Skeletal muscle cell (primary cell): ENCODE data around the gene CHST15.
"Not testable (repeated sequence)": the region's sequence is repeated elsewhere in the genome, so short reads cannot be mapped to it uniquely, and the experiment has no call there.

Source experiments
- DNase-seq: peaks from one replicate; pipeline ENCODE4 v3.0.0-alpha.2; 2010; ENCODE audit warnings: low read depth
- H3K4me3 ChIP-seq: 2 replicates; pipeline ENCODE4 v1.5.1; 2011; ENCODE audit warnings: low read depth, mild to moderate bottlenecking, control low read depth, low read length, moderate library complexity

CHST15 gene

GRCh38 chr10:124104011-124104627 is 10.7 kb upstream of the CHST15 start:
- no peak for DNase-seq

GRCh38 chr10:124101351-124101750 is 8.0 kb upstream of the CHST15 start:
- no peak for DNase-seq
- no peak overlapping the region for H3K4me3 ChIP-seq

More at GRCh38 chr10:124104011-124104627, 10.7 kb upstream of the CHST15 start:
- no peak overlapping the region for H3K4me3 ChIP-seq

- not testable (repeated sequence) for DNase-seq, H3K4me3 ChIP-seq
Observed at GRCh38 chr10:124100651-124101050, 7.3 kb upstream of the CHST15 start.

GRCh38 chr10:124100124-124100523 is 6.7 kb upstream of the CHST15 start:
- H3K4me3 ChIP-seq = no peak overlapping the region
- DNase-seq = no peak

- DNase-seq = no peak
- H3K4me3 ChIP-seq = no peak overlapping the region
Observed at GRCh38 chr10:124099604-124100003, 6.2 kb upstream of the CHST15 start.

GRCh38 chr10:124098575-124098974 is 5.2 kb upstream of the CHST15 start:
- H3K4me3 ChIP-seq = no peak overlapping the region
- DNase-seq = no peak

GRCh38 chr10:124097883-124098282 is 4.5 kb upstream of the CHST15 start:
- no peak for DNase-seq
- H3K4me3 ChIP-seq = no peak overlapping the region

GRCh38 chr10:124096494-124096893 is 3.1 kb upstream of the CHST15 start:
- DNase-seq = no peak
- H3K4me3 ChIP-seq = no peak overlapping the region

GRCh38 chr10:124095801-124096200 is 2.4 kb upstream of the CHST15 start:
- not testable (repeated sequence) for DNase-seq, H3K4me3 ChIP-seq

GRCh38 chr10:124095096-124095495 is 1.7 kb upstream of the CHST15 start:
- H3K4me3 ChIP-seq = no peak overlapping the region
- DNase-seq = no peak

GRCh38 chr10:124094419-124094785 is 1.0 kb upstream of the CHST15 start:
- no peak for DNase-seq

GRCh38 chr10:124093774-124094418 is 498 bp upstream of the CHST15 start:
- not testable (repeated sequence) for DNase-seq
- peak overlapping the region; percentile 49 for H3K4me3 ChIP-seq

More at GRCh38 chr10:124094419-124094785, 1.0 kb upstream of the CHST15 start:
- H3K4me3 ChIP-seq = no peak overlapping the region

GRCh38 chr10:124092250-124092859 is 1.0 kb downstream of the CHST15 start:
- H3K4me3 ChIP-seq = peak overlapping the region; percentile 50
- DNase-seq = no peak

- H3K4me3 ChIP-seq = peak overlapping the region; percentile 43
- DNase-seq = no peak
Observed at GRCh38 chr10:124091646-124092249, 1.6 kb downstream of the CHST15 start.

- no peak for DNase-seq
- H3K4me3 ChIP-seq = no peak overlapping the region
Observed at GRCh38 chr10:124090601-124091209, 2.7 kb downstream of the CHST15 start.

GRCh38 chr10:124089859-124090258 is 3.5 kb downstream of the CHST15 start:
- no peak for DNase-seq

GRCh38 chr10:124088915-124089314 is 4.5 kb downstream of the CHST15 start:
- H3K4me3 ChIP-seq = no peak overlapping the region
- no peak for DNase-seq

More at GRCh38 chr10:124089859-124090258, 3.5 kb downstream of the CHST15 start:
- no peak overlapping the region for H3K4me3 ChIP-seq

- H3K4me3 ChIP-seq = no peak overlapping the region
- DNase-seq = no peak
Observed at GRCh38 chr10:124087672-124088634, 5.4 kb downstream of the CHST15 start.
